ENCODE measurements around the gene TXLNB.

Gene TXLNB

GRCh38 chr6:139275279-139276055 lies 16.3 kb downstream of the TXLNB start:
- in situ Hi-C loops (cut with MboI; ENCODE audit: low sequenced_read_pairs) = no loop called here

- in situ Hi-C loops (cut with MboI; ENCODE audit: low sequenced_read_pairs) = no loop called here
Measured at GRCh38 chr6:139271056-139271455, 20.7 kb downstream of the TXLNB start.

- in situ Hi-C loops (cut with MboI; ENCODE audit: low sequenced_read_pairs) = no loop called here
Measured at GRCh38 chr6:139270249-139270648, 21.5 kb downstream of the TXLNB start.

DNA sequence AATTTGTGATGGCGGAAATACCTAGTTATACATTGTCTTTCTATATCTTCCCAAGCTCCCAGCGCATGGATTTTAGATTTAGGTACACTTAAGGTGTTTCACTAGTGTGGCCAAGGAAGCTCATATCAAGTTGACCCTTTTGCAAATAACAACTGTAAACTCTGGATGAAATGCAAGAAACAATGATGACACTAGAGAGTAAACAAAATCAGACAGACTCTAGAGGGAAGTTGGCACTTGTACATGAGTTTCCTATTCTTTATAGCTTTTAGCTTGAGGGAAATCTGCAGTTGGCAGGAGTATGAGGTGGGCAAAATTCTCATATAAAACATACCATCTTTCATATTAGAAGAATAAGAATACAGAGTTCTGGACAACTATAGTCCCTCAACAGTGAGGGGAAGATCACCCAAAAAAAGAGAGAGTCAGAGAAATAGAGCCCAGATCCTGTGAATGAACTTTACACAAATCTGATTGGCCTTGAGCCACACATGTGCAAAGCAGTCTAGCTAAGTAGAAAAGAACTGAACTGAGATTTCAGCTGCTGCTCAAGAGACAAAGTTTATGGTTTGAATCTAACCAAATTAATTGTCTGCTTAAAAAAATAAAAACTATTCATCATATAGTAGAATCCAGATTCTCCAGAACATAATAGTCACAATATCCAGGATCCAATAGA lies 26.1 kb downstream of the TXLNB start:
- in situ Hi-C loops (cut with MboI; ENCODE audit: low sequenced_read_pairs) = no loop called here

DNA sequence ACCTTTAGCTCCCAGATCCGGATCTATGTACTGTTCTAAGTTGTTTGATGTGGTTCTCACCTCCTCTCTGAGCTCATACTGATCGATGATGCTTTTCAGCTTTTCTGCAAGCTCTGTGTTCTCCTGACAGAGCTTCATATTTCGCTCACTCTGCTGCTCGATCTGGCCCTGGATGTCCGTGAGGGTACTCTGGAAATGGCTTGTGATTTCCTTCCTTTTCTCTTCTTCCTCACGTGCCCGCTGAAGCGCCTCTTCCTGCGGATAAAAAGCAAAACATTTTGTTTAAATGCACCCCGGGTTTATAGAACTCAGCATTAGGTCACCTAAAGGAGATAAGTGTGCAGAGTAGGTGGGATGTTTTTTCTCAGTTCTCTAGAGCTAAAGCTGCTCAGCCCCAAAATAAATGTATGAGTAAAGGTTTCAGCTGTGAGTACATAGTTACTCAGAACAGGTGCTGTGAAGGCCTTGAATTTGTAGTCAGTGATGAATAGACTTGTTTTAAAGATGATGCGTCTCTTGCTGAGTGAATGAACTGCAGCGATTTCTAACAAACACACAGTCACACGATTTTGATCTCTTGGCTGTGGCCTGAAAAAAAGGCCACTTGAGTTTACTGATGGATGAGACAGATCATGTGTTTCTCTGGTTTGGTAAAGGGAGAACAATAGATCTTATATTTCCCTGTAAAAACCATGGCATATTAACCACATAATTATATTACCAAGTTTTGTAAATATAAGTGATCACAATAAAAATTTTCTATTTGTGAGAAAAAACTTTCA lies 29.1 kb downstream of the TXLNB start:
- in situ Hi-C loops (cut with MboI; ENCODE audit: low sequenced_read_pairs) = no loop called here

DNA sequence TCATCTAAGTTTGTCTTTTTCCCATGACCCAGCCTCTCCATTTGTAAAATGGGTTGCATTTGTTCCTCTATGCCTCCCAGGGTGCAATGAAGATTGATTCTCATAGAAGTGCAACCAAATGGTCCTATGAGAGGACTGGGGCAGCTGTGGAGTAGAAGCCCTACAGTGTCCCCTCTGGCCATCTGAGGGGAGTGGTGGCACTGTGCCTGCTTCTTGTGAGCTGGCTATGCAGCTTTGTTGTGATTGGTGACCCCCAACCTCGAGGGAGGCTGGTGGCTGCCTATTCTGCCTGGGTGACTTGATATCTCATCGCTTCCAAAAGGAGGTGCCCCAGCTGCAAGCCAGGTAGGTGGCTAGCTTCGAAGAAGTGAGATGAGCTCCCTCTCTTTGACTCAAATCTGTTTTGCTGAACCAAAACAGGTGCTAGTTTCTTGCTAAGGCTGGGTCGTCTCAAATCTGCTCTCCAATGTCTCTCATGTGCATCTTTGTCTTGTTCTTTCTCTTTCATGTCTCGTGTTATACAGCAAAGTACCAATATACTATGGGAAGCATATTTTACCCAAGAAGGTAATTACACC lies 33.9 kb downstream of the TXLNB start:
- in situ Hi-C loops (cut with MboI; ENCODE audit: low sequenced_read_pairs) = no loop called here

DNA sequence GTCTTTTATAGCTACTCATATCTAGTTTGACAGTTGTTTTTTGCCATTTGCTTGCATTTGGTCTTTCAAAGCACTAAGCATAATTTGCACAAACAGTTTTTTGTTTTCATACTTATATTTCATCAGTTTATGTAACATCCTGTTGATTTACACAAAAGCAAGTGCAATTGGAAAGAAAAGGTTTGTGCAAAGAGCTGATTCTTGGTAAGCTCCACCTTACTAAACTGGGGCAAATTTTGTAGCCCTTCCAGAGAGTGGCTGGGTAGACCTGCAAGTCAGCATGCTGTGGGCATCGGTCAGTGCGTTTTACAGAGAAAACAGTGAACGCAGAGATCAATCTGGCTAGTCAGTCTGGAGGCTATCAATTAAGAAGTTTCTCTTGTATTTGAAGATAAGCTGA lies 34.5 kb downstream of the TXLNB start:
- in situ Hi-C loops (cut with MboI; ENCODE audit: low sequenced_read_pairs) = no loop called here

- in situ Hi-C loops (cut with MboI; ENCODE audit: low sequenced_read_pairs) = no loop called here
Measured at GRCh38 chr6:139256087-139256486, 35.7 kb downstream of the TXLNB start.

DNA sequence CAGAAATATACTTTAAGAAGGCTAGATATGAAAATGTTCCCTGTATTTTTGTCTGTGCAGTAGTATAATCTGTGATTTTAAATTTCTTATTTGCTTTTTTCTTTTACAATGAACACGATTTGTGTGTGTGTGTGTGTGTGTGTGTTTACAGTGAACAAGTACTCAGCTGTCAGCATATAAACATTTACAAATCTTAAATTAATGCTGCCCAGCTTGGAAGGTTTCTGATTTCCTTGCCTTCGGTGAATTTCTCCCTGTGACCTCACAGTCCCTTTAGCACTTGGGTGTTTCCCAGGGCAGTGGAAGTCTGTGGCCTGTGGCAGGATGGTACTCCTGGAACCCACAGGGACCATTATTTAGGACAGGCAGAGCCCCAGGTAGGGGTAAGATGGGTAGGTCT lies 37.6 kb downstream of the TXLNB start:
- in situ Hi-C loops (cut with MboI; ENCODE audit: low sequenced_read_pairs) = no loop called here

DNA sequence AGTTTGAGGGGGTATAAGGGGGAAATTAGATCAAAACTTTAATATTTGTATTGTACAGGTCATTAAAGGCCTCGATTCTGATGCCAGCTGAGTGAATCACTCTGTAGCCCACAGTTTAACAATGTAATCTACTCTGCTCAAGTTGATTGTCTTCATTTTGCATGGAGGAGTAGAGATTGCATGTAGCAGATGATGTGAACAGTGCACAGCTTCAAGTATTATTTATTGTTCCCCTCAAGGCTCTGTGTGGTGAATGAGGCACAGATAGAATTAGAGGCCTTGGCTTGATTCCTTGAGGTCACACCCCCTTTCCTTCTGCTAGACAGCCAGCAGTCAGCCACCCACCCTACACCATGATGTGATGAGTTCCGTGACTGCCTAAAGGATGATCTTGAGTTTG lies 38.1 kb downstream of the TXLNB start:
- in situ Hi-C loops (cut with MboI; ENCODE audit: low sequenced_read_pairs) = no loop called here

DNA sequence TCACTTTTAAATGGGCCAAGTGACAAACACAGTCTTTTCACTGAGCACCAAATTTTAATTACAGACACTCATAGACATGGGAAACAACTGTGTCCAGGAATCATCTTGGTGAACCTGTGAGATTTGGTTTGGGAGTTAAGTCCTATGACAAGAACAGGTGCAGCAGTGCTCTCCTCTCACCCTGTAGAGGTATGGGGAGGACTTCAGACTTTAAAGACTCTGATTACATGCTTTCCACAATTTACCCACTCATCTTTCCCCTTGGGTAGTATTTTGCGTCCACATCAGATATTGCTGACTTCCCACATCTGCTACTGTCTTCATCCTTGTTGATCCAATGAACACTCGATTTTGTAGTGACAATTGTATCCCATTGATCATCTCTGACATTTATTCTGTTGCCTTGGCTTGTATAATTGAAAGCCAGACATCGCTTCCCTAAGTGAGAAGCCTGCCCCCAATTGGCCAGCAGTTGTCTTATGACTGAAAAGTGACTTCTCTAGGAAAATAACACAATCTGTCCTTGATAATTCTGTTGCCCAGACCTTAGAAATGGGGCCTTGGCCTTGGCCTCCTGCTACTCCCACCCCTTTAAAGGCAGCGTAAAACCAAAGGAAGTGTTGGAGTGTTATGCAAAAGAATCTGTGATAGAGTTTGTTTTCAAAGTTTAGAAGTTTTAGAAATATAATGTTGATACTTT lies 40.0 kb downstream of the TXLNB start:
- in situ Hi-C loops (cut with MboI; ENCODE audit: low sequenced_read_pairs) = no loop called here

GRCh38 chr6:139251045-139251690 lies 40.6 kb downstream of the TXLNB start:
- in situ Hi-C loops (cut with MboI; ENCODE audit: low sequenced_read_pairs) = no loop called here

DNA sequence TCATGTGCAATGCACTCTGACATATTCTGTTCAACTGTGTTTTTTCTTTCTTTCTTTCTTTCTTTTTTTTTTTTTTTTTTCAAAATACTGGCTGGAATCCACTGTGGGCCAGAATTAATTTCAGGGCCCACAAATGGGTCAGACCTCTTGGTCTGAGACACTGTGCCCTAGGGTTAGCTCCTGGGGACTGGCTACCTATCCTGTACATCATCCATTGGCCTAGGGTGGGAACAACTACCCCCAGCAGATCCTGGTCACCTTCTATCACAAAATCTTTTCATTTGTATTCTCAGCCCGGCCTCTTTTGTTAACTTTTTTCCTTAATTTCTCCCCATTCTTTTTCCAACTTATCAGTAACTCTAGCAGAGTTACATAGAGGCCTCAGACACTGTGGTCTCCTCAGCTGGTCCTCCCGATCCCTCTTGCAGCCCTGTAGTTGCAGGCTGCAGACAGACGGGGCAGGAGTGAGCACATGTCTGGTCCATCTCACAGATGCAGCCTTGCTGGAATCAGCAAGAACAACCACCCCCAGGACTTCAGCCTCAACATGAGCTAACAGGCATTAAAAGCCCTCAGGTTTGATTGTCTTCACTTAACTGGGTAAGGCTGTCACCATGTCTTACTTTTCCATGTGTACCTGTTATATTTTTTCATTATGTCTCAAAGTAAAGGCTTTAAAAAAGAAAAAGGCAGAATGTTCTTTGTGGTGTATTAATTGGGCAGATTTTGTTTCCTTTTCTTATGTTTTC lies 41.3 kb downstream of the TXLNB start:
- in situ Hi-C loops (cut with MboI; ENCODE audit: low sequenced_read_pairs) = no loop called here

- in situ Hi-C loops (cut with MboI; ENCODE audit: low sequenced_read_pairs) = no loop called here
Measured at GRCh38 chr6:139249395-139249794, 42.4 kb downstream of the TXLNB start.

GRCh38 chr6:139248911-139249310 lies 42.9 kb downstream of the TXLNB start:
- in situ Hi-C loops (cut with MboI; ENCODE audit: low sequenced_read_pairs) = no loop called here

GRCh38 chr6:139247618-139248017 lies 44.2 kb downstream of the TXLNB start:
- in situ Hi-C loops (cut with MboI; ENCODE audit: low sequenced_read_pairs) = no loop called here

DNA sequence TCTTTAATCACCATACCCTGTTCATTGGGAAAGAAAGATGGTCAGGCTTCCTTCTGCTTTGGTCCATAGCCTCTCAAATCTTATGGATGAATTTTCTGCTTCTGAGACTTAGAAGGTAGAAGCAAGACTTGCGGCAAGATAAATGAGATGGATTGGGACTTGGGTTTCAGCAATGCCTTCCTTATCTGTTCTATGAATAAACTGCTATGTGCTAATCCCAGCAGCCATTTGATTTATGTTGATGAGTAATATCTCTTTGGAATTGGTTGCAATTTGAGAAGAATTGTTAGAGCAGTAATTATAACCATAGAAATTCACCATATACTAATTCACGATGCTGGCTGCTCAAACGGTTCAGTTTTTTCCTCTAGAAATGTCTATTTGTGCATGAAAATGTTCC lies 48.3 kb downstream of the TXLNB start:
- in situ Hi-C loops (cut with MboI; ENCODE audit: low sequenced_read_pairs) = no loop called here

GRCh38 chr6:139242457-139243240 lies 49.1 kb downstream of the TXLNB start:
- in situ Hi-C loops (cut with MboI; ENCODE audit: low sequenced_read_pairs) = no loop called here
